Stimulated activated naive CD4-positive, alpha-beta T cell treated with Interleukin-2 at 50 U/mL for 16 hours (primary cell): ENCODE results near the gene TMEM150B.
A peak's percentile ranks its signal among the peaks of the same experiment; 100 is the strongest.

Source experiments
- DNase-seq: peaks from one replicate; lab custom pipeline; 2025; lab: John Stamatoyannopoulos, UW

Gene TMEM150B

GRCh38 chr19:55354698-55355212 is 29.6 kb upstream of the TMEM150B start, which contains the start of gene COX6B2:
COX6B2 (minus strand) TSS chr19:55354719; CDS start chr19:55354521, 198 bp downstream.
- DNase-seq, result no peak

GRCh38 chr19:55353803-55354697 is 28.9 kb upstream of the TMEM150B start:
- DNase-seq, result peak; percentile 58

- no peak for DNase-seq
These were observed 28.2 kb upstream of the TMEM150B start for GRCh38 chr19:55353356-55353802.

- DNase-seq, result no peak
These were observed 27.5 kb upstream of the TMEM150B start for GRCh38 chr19:55352549-55353145.

- no peak for DNase-seq
These were observed 26.9 kb upstream of the TMEM150B start for GRCh38 chr19:55352040-55352439.

- DNase-seq, result no peak
These were observed 25.6 kb upstream of the TMEM150B start for GRCh38 chr19:55350620-55351315.

- DNase-seq, result no peak
These were observed 23.3 kb upstream of the TMEM150B start for GRCh38 chr19:55348317-55349034.

- DNase-seq, result no peak
These were observed 22.4 kb upstream of the TMEM150B start for GRCh38 chr19:55347442-55348009.

- no peak for DNase-seq
These were observed 21.7 kb upstream of the TMEM150B start for GRCh38 chr19:55346725-55347441.

GRCh38 chr19:55345818-55346724 is 20.9 kb upstream of the TMEM150B start:
- DNase-seq, result no peak

- DNase-seq, result no peak
These were observed 20.1 kb upstream of the TMEM150B start for GRCh38 chr19:55345101-55345817.

- DNase-seq, result no peak
These were observed 19.3 kb upstream of the TMEM150B start for GRCh38 chr19:55344444-55344843.

- DNase-seq, result no peak
These were observed 16.7 kb upstream of the TMEM150B start for GRCh38 chr19:55341595-55342531.

- DNase-seq, result peak; percentile 48
These were observed 16.0 kb upstream of the TMEM150B start for GRCh38 chr19:55341171-55341588.

- no peak for DNase-seq
These were observed 15.6 kb upstream of the TMEM150B start for GRCh38 chr19:55340784-55341147.

GRCh38 chr19:55339889-55340783 is 15.0 kb upstream of the TMEM150B start:
- no peak for DNase-seq
